ENCODE results near the gene TVP23A. TPM values are rescaled to one million over a fixed set of nuclear protein-coding genes. Genes with fewer than 3 reads are reported as not detected.
A peak's percentile ranks its signal among the peaks of the same experiment; 100 is the strongest.
"Not testable (repeated sequence)": the region's sequence is repeated elsewhere in the genome, so short reads cannot be mapped to it uniquely, and the experiment has no call there.

TVP23A gene
- total RNA-seq, 4 donors from 2014 or later, result not detected

- Histone ChIP-seq H3K4me3 (peak within 1 kb of the TSS; percentile 64 to 76 (median 71)), H3K4me1 (peaks cover 23 to 26% of the 10 kb centered on the region in 2 donors), H3K27ac (peak within 1 kb of the TSS; percentile 94 to 98 (median 96)), H3K27me3 (no peaks in the 10 kb centered on the region), H3K36me3 (peaks cover 0 to 23% of the 10 kb centered on the region in 2 donors), H3K9me3 (no peaks in the 10 kb centered on the region)
- in situ Hi-C loops (cut with MboI; ENCODE audit: low sequenced_read_pairs in 4 of 4) (loop anchor here (5.0 to 10.0 kb wide), 2 partner anchors 171 to 179 kb away; no protein-coding TSS in a partner anchor), intact Hi-C loops (cut with DNase I; ENCODE audit: low total_unique reads) (loop anchor here (2.0 to 10.0 kb wide), 4 partner anchors 84 to 1649 kb away; partner anchors contain the start of genes HAPSTR1 and SOCS1)
- DNase-seq (peak; percentile 98 to 100), ATAC-seq (peak; percentile 96 to 97)
- no peak for TF ChIP-seq CTCF (IDR thresholded peaks at IDR 0.05 in 4 of 5, conservative IDR thresholded peaks at IDR 0.05 in 1 of 5)
- peak; percentile 76 to 90 for TF ChIP-seq POLR2A (IDR thresholded peaks at IDR 0.05)
Observed at GRCh38 chr16:10743610-10744369, 74.8 kb downstream of the TVP23A start, which contains the start of gene NUBP1. TSS of gene NUBP1 (plus strand) at chr16:10743842. CDS start at chr16:10743864, 22 bp downstream.

- no peak for TF ChIP-seq POLR2A (IDR thresholded peaks at IDR 0.05)
- no peak for TF ChIP-seq CTCF (IDR thresholded peaks at IDR 0.05 in 4 of 5, conservative IDR thresholded peaks at IDR 0.05 in 1 of 5)
- in situ Hi-C loops (cut with MboI; ENCODE audit: low sequenced_read_pairs in 4 of 4), result loop anchor here (5.0 to 10.0 kb wide), 2 partner anchors 172 to 179 kb away; no protein-coding TSS in a partner anchor
- ATAC-seq, result no peak
Observed at GRCh38 chr16:10743227-10743609, 75.4 kb downstream of the TVP23A start.

GRCh38 chr16:10741844-10742243, 76.8 kb downstream of the TVP23A start:
- Histone ChIP-seq H3K27ac (peak overlapping the region in 3 of 4 donors; percentile 4 to 98 (median 35)), H3K27me3 (no peaks in the 10 kb centered on the region), H3K36me3 (peaks cover 0 to 3% of the 10 kb centered on the region in 2 donors), H3K4me1 (peaks cover 39 to 45% of the 10 kb centered on the region in 2 donors), H3K9me3 (no peaks in the 10 kb centered on the region), H3K4me3 (no peak overlapping the region)
- DNase-seq (no peak), ATAC-seq (no peak)
- no peak for TF ChIP-seq CTCF (IDR thresholded peaks at IDR 0.05 in 4 of 5, conservative IDR thresholded peaks at IDR 0.05 in 1 of 5)
- no peak for TF ChIP-seq POLR2A (IDR thresholded peaks at IDR 0.05)
- intact Hi-C loops (cut with DNase I; ENCODE audit: low total_unique reads) (loop anchor here (5.0 to 10.0 kb wide), 3 partner anchors 85 to 1647 kb away; partner anchors contain the start of genes HAPSTR1 and SOCS1), in situ Hi-C loops (cut with MboI; ENCODE audit: low sequenced_read_pairs in 4 of 4) (loop anchor here (5.0 to 10.0 kb wide), 2 partner anchors 173 to 180 kb away; no protein-coding TSS in a partner anchor)

More at GRCh38 chr16:10743227-10743609, 75.4 kb downstream of the TVP23A start:
- no peaks in the 10 kb centered on the region for H3K9me3 ChIP-seq
- H3K4me3 ChIP-seq, result peak overlapping the region; percentile 64 to 76 (median 71)
- intact Hi-C loops (cut with DNase I; ENCODE audit: low total_unique reads), result loop anchor here (5.0 to 10.0 kb wide), 3 partner anchors 84 to 1648 kb away; partner anchors contain the start of genes HAPSTR1 and SOCS1
- H3K27ac ChIP-seq, result peak overlapping the region; percentile 94 to 98 (median 96)
- H3K4me1 ChIP-seq, result peaks cover 28 to 31% of the 10 kb centered on the region in 2 donors
- no peaks in the 10 kb centered on the region for H3K27me3 ChIP-seq
- no peak for DNase-seq
- peaks cover 0 to 17% of the 10 kb centered on the region in 2 donors for H3K36me3 ChIP-seq

- not testable (repeated sequence) for ATAC-seq, H3K9me3 ChIP-seq, H3K27me3 ChIP-seq, DNase-seq, H3K27ac ChIP-seq, H3K4me3 ChIP-seq, H3K36me3 ChIP-seq
- in situ Hi-C loops (cut with MboI; ENCODE audit: low sequenced_read_pairs in 4 of 4) (loop anchor here (5.0 to 10.0 kb wide), 2 partner anchors 174 to 181 kb away; no protein-coding TSS in a partner anchor), intact Hi-C loops (cut with DNase I; ENCODE audit: low total_unique reads) (loop anchor here (5.0 to 10.0 kb wide), 3 partner anchors 86 to 1646 kb away; partner anchors contain the start of genes HAPSTR1 and SOCS1)
- peaks cover 39 to 48% of the 10 kb centered on the region in 2 donors for H3K4me1 ChIP-seq
Observed at GRCh38 chr16:10741249-10741648, 77.3 kb downstream of the TVP23A start.

GRCh38 chr16:10740845-10741208, 77.8 kb downstream of the TVP23A start:
- Histone ChIP-seq H3K4me3 (no peak overlapping the region), H3K9me3 (no peaks in the 10 kb centered on the region), H3K27ac (no peak overlapping the region), H3K4me1 (peaks cover 37 to 44% of the 10 kb centered on the region in 2 donors), H3K27me3 (no peaks in the 10 kb centered on the region), H3K36me3 (no peaks in the 10 kb centered on the region)
- intact Hi-C loops (cut with DNase I; ENCODE audit: low total_unique reads) (loop anchor here (5.0 to 10.0 kb wide), 3 partner anchors 86 to 1646 kb away; partner anchors contain the start of genes HAPSTR1 and SOCS1), in situ Hi-C loops (cut with MboI; ENCODE audit: low sequenced_read_pairs in 4 of 4) (loop anchor here (5.0 to 10.0 kb wide), 2 partner anchors 174 to 181 kb away; no protein-coding TSS in a partner anchor)
- DNase-seq (no peak), ATAC-seq (no peak)
- TF ChIP-seq CTCF (IDR thresholded peaks at IDR 0.05 in 4 of 5, conservative IDR thresholded peaks at IDR 0.05 in 1 of 5) (no peak), POLR2A (IDR thresholded peaks at IDR 0.05) (no peak)

Measured in gastrocnemius medialis (tissue), 4 donors.